Activated CD4-positive, alpha-beta T cell treated with anti-CD3 and anti-CD28 coated beads for 24 hours (primary cell): ENCODE measurements around the gene ODC1.

ENCODE experiments used
- DNase-seq, 2 donors: peaks; one replicate each; pipeline ENCODE4 v3.0.0-alpha.2; 2020; ENCODE audit warnings: low read depth in 2 of 2

Gene ODC1

DNA sequence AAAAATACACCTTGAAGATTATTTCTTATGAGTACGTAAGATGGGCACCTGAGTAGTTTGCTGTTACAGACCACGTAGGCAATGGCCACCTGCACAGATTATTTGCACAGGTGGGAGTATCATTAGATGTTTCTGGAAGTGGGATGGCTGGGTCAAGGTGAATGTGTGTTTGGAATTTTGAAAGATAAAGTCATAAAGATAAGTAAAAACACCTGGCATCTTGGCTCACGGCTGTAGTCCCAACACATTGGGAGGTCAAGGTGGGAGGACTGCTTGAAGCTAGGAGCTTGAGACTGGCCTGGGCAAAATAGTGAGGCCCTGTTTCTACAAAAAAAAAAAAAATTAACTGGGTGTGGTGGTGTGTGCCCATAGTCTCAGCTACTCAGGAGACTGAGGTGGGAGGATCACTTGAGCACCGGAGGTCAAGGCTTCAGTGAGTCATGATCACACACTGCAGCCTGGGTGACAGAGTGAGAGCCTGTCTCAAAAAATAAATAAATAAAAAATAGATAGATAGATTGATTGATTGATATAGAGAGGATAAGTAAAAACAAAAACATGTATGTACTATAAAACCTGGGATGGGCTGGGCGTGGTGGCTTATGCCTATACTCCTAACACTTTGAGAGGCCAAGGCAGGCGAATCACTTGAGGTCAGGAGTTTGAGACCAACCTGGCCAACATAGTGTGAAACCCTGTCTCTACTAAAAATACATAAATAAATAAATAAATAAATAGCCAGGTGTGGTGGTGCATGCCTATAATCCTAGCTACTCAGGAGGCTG, 30.4 kb downstream of the ODC1 start:
- no peak for DNase-seq

DNA sequence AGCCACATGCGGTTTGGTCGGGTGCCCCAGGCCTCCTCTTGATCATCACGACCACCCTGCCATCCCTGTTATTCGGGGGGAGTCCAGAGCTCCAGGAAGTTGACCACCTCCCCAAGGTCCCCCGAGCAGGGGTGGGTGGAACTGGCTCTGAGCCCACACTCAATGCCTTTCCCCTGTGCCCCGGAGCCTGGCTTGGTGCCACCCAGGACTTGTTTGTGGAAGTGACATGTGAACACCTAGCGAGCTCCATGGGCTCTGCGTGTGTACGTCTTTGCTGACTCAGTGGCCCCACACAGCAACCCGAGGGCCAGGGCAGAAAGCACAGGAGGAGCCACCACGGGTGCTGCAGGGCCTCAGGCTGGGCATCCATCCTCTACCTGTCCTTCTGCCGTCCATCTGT, 32.5 kb downstream of the ODC1 start:
- no peak for DNase-seq

- DNase-seq = no peak
Measured at GRCh38 chr2:10415048-10415447, 33.1 kb downstream of the ODC1 start.

DNA sequence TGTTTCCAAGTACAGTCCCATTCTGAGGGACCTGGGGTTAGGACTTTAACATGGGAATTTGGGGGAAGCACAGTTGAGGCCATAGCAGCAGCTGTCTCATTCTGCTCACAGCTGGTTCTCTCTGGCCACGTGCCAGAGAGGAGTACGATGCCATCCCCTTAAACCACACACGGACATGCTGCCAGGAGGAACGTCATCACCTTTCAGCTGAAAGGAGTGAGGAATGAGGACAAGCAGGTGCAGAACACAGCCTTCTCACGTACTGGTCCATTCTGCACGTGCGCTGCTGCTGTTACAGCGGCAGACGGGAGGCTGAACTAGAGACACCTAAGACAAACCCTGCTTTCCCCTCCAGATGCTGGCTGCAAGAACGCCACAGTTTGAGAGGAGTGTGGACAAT, 33.5 kb downstream of the ODC1 start:
- DNase-seq = no peak

DNA sequence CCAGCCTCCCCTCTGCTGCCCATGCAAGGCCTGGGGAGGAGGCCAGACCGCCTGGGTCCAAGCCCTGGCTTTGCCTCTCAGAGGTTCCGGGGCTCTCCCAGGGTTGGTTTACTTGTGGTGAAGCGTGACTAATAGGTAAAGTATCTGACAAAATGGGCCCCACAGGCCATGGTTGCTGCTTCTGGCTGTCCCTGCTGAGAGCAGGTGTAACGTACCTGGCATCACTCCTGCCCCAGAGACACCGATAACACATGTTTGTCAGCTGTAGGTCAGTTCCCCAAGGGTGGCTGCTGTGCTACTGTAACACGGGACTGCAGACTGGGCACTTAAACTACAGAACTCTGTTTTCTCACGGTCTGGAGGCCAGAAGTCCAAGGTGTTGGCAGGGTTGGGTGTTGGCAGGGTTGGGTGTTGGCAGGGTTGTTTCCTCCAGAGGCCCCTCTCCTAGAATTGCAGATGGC, 34.1 kb downstream of the ODC1 start:
- DNase-seq = no peak

DNA sequence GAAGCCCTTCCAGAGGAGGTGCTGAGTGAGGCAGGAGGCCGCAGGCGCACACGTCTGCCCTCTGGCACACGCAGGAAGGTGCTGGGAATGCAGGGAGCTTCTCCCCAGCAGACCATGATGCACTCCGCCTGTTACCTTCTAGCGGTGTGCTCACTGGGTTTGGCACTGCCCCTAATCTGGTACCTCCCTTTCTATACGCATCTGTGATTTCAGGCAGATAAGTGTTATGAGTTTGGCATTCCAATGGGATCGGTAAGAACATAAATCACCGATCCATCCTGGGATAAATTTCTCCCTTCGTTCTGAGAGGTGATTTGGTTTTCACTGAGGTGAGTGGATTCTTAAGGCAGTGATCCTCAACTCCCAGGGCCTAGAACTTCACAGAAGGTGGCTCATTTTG, 34.6 kb downstream of the ODC1 start:
- no peak for DNase-seq

DNA sequence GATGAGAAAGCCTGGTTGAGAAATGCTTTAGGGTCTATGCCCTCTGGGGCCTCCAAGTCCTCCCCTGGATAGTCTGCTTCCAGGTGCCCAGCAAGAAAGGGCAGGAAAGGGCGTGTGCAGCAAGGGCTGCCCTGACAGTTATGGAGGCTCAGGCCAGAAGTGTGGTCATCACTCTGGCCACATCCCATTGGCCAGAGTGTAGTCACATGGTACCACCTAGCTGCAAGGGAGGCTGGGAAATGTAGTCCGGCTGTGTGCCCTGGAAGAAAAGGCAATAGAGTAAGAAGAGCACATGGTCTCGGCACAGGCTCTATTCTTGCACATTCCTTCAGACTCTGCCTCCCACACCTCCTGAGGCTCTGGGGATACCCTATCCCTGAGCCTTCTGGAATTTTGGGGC, 35.7 kb downstream of the ODC1 start:
- DNase-seq = peak in 1 of 2 donors; percentile 23

GRCh38 chr2:10411557-10411956, 36.6 kb downstream of the ODC1 start:
- no peak for DNase-seq

- DNase-seq = no peak
Measured at GRCh38 chr2:10410823-10411437, 37.2 kb downstream of the ODC1 start.

DNA sequence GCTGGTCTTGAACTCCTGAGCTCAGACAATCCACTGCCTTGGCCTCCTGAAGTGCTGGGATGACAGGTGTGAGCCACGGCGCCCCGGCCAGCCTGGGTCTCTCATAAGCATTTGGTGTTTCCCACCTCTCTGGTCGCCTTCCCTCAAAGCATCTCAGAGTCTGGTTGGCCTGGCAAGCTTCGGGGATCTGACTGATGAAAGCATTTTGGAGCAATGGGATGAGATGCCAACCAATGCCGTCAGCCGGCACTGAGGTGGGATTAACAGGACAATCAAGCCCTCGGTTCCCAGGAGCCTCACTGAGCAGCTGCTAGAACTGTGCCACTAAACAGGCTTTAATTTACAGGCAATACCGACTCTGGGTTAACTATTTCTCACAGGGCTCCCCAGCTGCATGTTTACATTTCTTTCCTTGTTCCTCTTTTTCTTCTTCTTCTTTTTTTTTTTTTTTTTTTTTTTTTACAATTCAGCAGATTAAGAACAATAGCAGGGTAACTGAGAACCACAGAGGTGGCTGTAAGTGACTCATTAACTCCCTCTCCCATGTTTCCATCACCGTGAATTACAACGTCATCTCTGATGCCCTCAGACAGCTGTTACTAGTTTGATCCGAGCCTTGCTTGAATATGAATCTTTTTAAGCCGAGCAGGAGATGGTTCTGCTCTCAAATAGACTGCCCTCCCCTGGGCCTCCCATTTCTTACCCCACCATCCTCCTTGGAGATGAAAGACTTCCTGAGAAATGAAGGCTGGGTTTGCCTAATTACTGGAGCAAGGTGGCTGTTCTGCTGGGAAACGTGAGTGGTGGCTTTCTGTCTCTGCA, 37.9 kb downstream of the ODC1 start:
- DNase-seq = no peak

DNA sequence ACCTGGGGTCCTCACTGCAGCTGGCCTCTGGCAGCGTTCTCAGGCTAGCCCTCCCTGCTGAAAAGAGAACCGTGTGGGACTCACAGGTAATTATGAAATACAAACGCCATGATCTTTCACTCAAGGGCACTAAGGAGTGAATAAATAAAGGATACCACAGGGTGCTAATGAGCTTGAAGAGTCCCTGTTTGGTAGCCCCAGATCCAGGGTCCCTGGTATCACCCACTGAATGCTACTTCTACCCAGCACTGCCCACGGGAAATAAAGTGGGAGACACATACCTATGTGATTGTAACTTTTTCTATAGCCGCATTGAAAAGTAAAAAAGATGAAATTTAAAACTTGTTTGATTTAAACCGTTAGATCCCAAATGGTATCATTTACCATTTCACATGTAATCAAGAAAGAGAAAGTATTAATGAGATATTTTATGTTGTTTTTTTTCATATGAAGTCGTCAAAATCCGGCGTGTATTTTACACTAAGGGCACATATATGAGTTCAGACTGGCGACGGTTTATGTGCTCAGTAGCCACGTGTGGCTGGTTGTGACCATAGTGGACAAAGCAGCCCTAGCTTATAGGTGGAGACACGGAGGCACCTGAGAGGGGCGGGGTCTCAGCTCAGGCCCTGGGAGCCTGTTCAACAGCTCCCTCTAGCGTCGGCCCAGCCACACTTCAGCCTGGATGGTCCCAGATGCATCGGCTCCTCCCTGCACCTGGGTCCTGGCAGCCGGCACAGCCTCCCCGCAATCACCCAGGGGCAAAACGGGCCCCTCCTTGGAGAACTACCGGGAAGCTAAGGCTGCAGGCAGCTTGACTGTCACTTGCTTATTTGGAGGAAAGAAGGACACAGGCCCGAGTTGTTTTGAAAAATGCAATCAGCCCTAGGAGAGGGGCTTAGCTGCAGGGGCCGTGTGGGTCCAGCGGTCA, 39.2 kb downstream of the ODC1 start:
- DNase-seq = peak; percentile 76

DNA sequence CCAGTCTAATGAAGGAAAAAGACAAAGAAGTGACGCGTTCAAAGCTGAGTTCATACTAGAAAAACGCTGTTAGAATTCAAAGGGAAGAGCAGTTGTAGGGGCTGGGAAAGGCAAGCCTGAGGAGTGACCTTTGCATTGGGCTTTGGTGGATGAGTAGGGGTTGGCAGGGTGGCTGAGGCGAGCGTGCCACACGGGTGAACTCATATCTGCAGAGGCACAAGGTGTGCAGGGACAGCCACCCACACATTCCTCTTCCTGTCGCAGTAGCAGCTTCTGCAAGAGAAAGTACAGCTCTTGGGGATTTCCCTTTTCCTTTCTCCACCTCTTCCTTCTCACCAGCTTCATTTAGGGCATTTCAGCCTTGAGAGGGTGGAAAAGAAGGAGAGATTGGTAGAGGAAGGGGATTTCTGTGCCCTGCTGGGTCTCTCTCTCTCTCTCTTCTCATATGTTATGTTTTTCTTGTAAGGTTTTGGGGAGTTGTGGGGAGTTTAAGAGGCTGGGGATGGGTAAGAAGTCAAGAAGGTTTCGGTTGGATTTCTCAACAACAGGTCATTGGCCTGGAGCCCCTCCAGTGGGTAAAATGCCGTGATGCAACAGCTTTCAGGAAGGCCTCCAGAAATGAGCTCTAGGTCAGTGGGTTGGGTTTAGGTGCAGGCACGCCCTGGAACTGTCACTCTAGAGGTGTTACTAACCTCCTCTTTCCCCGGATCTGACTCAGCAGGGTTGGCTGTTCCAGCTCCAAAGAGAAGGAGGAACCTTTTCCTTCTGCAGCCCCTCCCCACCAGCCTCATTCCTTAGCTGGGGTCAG, 40.1 kb downstream of the ODC1 start:
- DNase-seq = peak; percentile 49 to 52

DNA sequence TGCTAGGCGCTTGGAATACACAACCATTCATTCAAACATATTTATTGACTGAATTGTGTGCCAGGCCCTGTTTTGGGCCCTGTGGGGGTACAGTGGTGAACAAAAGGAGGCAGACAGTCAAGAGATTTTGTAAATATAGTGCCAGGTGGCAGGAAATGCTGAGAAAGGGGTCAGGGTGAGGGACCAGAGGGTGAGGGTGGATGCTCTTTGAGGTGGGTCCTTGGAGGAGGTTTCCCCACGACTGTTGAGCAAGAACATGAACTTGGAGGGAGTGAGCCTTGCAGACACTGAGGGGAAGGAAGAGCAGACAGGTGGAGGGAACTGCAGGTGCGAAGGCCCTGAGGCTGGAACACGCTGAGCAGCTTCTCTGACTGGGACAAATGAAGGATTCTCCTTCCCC, 40.7 kb downstream of the ODC1 start:
- no peak for DNase-seq

- DNase-seq = no peak
Measured at GRCh38 chr2:10406491-10407188, 41.5 kb downstream of the ODC1 start.

- DNase-seq = no peak
Measured at GRCh38 chr2:10406016-10406415, 42.1 kb downstream of the ODC1 start.

DNA sequence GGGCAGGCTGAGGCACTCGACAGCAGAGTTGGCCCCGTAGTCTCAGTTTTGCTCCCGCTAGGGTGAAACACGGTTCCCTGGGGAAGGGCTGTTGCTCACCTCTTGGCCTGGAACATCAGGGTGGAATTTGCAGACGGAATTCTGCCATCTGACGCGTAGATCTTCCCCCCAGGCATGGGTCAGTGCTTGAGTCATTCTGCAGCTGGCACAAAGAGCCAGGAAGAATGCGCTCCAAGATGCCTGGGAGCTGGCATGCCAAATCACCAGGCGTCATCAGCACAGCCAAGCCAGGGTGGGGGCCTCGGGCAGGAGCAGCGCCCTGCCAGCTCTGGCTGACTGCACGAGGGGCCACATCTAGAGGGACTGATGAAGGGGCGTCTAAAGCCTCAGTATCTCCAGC, 42.7 kb downstream of the ODC1 start:
- DNase-seq = no peak

- no peak for DNase-seq
Measured at GRCh38 chr2:10404324-10405143, 43.6 kb downstream of the ODC1 start.

DNA sequence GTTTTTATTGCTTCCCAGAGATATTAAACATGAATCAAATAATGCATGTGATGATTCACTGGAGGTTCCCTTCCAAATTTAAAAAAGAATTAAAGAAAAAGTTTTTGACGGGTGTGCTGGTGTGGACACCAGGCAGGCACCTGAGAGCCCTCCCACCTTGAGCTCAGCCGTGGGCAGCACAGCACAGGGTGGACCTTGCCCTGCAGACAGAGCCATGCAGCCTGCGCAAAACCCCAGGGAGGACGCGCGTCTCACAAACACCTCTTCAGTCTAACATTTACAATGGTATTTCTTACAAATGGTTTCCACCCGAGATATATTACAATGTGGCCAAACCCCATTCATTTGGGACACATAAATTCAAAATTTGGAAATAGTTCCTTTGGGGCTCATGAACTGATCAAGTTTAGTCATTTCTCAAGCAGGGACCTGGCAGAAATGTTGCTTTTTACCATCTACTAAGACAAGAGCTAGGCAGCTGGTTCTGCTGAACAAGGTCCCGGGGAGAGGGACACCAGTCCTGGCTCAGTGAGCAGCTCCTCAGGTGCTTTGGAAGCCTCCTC, 45.4 kb downstream of the ODC1 start:
- no peak for DNase-seq

DNA sequence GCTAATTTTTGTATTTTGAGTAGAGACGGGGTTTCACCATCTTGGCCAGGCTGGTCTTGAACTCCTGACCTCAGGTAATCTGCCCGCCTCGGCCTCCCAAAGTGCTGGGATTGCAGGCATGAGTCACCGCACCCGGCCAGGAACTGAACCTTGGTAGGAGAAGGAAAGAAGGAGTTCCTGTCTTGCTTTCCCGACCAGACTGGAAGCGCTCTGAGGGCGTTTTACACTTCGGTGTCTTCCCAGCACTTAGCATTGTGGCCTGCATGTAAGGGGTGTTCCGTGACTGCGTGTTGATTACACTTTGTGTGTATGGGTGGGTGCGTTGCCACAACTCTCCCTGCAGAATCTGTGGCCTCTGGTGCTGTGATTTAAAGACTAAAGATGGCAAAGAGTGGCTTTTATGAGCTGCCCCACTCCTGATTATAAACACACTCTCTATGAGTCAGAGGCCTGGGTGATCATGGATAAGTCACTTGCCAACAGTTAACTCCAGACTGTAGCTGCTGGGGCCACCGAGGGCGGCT, 46.0 kb downstream of the ODC1 start:
- DNase-seq = no peak
